ENCODE measurements around the gene XPNPEP1.

The XPNPEP1 gene

GRCh38 chr10:109838592-109839244 lies 84.6 kb downstream of the XPNPEP1 start:
- no peak for TF ChIP-seq CTCF (IDR thresholded peaks at IDR 0.05; ENCODE audit: low read length)
- TF ChIP-seq EZH2 (IDR thresholded peaks at IDR 0.05; ENCODE audit: borderline replicate concordance, low read length): no peak
- H2AFZ ChIP-seq (ENCODE audit: low read length): no peak overlapping the region

GRCh38 chr10:109837384-109837783 lies 85.9 kb downstream of the XPNPEP1 start:
- Histone ChIP-seq H3K9me3 (ENCODE audit: low read length) (no peaks in the 10 kb centered on the region), H3K27me3 (ENCODE audit: insufficient read depth, low read length) (no peaks in the 10 kb centered on the region), H4K20me1 (ENCODE audit: insufficient read depth, low read length) (no peaks in the 10 kb centered on the region), H3K4me2 (ENCODE audit: low read length) (no peak overlapping the region), H3K9me2 (ENCODE audit: low read depth, low read length) (no peaks in the 10 kb centered on the region), H2AFZ (ENCODE audit: low read length) (no peak overlapping the region), H3K27ac (ENCODE audit: low read depth, low read length, poor library complexity, severe bottlenecking) (no peak overlapping the region), H3K79me2 (ENCODE audit: insufficient read depth, low read length) (no peaks in the 10 kb centered on the region), H3K36me3 (ENCODE audit: insufficient read depth, low read length) (no peaks in the 10 kb centered on the region), H3K4me3 (ENCODE audit: low read depth, low read length, poor library complexity, severe bottlenecking) (no peak overlapping the region), H3K9ac (ENCODE audit: low read length) (no peak overlapping the region), H3F3A (ENCODE audit: insufficient read depth, low read length) (no peaks in the 10 kb centered on the region), H3K4me1 (ENCODE audit: insufficient read depth, low read length, severe bottlenecking) (no peaks in the 10 kb centered on the region)
- TF ChIP-seq CTCF (IDR thresholded peaks at IDR 0.05; ENCODE audit: low read length) (no peak), EZH2 (IDR thresholded peaks at IDR 0.05; ENCODE audit: borderline replicate concordance, low read length) (no peak)

More at GRCh38 chr10:109838592-109839244, 84.6 kb downstream of the XPNPEP1 start:
- Histone ChIP-seq H3K9me2 (ENCODE audit: low read depth, low read length) (no peaks in the 10 kb centered on the region), H3K9ac (ENCODE audit: low read length) (no peak overlapping the region), H3K79me2 (ENCODE audit: insufficient read depth, low read length) (no peaks in the 10 kb centered on the region), H3K9me3 (ENCODE audit: low read length) (no peaks in the 10 kb centered on the region), H3K27ac (ENCODE audit: low read depth, low read length, poor library complexity, severe bottlenecking) (no peak overlapping the region), H3F3A (ENCODE audit: insufficient read depth, low read length) (no peaks in the 10 kb centered on the region), H3K36me3 (ENCODE audit: insufficient read depth, low read length) (no peaks in the 10 kb centered on the region), H3K4me3 (ENCODE audit: low read depth, low read length, poor library complexity, severe bottlenecking) (no peak overlapping the region), H3K27me3 (ENCODE audit: insufficient read depth, low read length) (no peaks in the 10 kb centered on the region), H4K20me1 (ENCODE audit: insufficient read depth, low read length) (no peaks in the 10 kb centered on the region), H3K4me2 (ENCODE audit: low read length) (no peak overlapping the region), H3K4me1 (ENCODE audit: insufficient read depth, low read length, severe bottlenecking) (no peaks in the 10 kb centered on the region)

GRCh38 chr10:109835257-109835656 lies 88.1 kb downstream of the XPNPEP1 start:
- Histone ChIP-seq H3K9me3 (ENCODE audit: low read length) (no peaks in the 10 kb centered on the region), H3F3A (ENCODE audit: insufficient read depth, low read length) (no peaks in the 10 kb centered on the region), H3K4me2 (ENCODE audit: low read length) (no peak overlapping the region), H3K27ac (ENCODE audit: low read depth, low read length, poor library complexity, severe bottlenecking) (no peak overlapping the region), H3K4me1 (ENCODE audit: insufficient read depth, low read length, severe bottlenecking) (no peaks in the 10 kb centered on the region), H3K79me2 (ENCODE audit: insufficient read depth, low read length) (no peaks in the 10 kb centered on the region), H2AFZ (ENCODE audit: low read length) (no peak overlapping the region), H3K36me3 (ENCODE audit: insufficient read depth, low read length) (no peaks in the 10 kb centered on the region), H3K4me3 (ENCODE audit: low read depth, low read length, poor library complexity, severe bottlenecking) (no peak overlapping the region), H4K20me1 (ENCODE audit: insufficient read depth, low read length) (no peaks in the 10 kb centered on the region), H3K27me3 (ENCODE audit: insufficient read depth, low read length) (no peaks in the 10 kb centered on the region), H3K9me2 (ENCODE audit: low read depth, low read length) (no peaks in the 10 kb centered on the region), H3K9ac (ENCODE audit: low read length) (no peak overlapping the region)
- TF ChIP-seq CTCF (IDR thresholded peaks at IDR 0.05; ENCODE audit: low read length) (no peak), EZH2 (IDR thresholded peaks at IDR 0.05; ENCODE audit: borderline replicate concordance, low read length) (no peak)

All from OCI-LY1 (cell line).